ENCODE measurements around the gene TMEM79.

DNA sequence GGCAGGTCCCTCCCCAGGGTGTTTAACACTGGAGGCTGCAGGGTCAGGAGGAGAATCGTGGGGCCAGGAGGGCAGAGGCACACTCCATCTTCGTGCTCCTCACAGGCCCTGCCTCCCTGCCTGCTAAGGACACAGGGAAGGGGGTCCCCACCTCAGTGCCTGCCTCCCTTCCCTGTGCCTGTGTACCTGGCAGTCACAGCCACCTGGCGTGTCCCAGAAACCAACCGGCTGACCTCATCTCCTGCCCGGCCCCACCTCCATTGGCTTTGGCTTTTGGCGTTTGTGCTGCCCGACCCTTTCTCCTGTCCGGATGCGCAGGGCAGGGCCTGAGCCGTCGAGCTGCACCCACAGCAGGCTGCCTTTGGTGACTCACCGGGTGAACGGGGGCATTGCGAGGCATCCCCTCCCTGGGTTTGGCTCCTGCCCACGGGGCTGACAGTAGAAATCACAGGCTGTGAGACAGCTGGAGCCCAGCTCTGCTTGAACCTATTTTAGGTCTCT is 42.8 kb upstream of the TMEM79 start:
- no peak for TF ChIP-seq POLR2A (IDR thresholded peaks at IDR 0.05; ENCODE audit: low read length)
- no peak for TF ChIP-seq GATA1 (IDR thresholded peaks at IDR 0.05; ENCODE audit: low read depth, low read length)

Data from erythroblast (primary cell).